NT2/D1 (cell line): Measurements from ENCODE around the gene FOXP4.

Experiments
- DNase-seq: peaks from one replicate; pipeline ENCODE4 v3.0.0-alpha.2; 2011; ENCODE audit warnings: low read depth, low spot score
- H3K27me3 ChIP-seq: 2 replicates; pipeline ENCODE4 v1.6.0; 2011; ENCODE audit warnings: mild to moderate bottlenecking; ENCODE audit not compliant: insufficient read length, insufficient read depth
- H3K36me3 ChIP-seq: 2 replicates; pipeline ENCODE4 v1.6.1; 2011; ENCODE audit warnings: mild to moderate bottlenecking, low read length, mixed read lengths; ENCODE audit not compliant: insufficient read depth, insufficient read length
- H3K4me1 ChIP-seq: 2 replicates; pipeline ENCODE4 v1.5.1; 2011; ENCODE audit not compliant: insufficient read depth, insufficient read length
- H3K4me3 ChIP-seq: 2 replicates; pipeline ENCODE4 v1.5.1; 2011; ENCODE audit warnings: low read depth; ENCODE audit not compliant: insufficient read length
- H3K9ac ChIP-seq: 2 replicates; pipeline ENCODE4 v1.6.0; 2011; ENCODE audit warnings: low read depth; ENCODE audit not compliant: insufficient read length
- H3K9me3 ChIP-seq: 2 replicates; pipeline ENCODE4 v1.5.1; 2011; ENCODE audit warnings: mild to moderate bottlenecking, low read length; ENCODE audit not compliant: insufficient read depth
- SUZ12 ChIP-seq: IDR thresholded peaks from 2 replicates; pipeline ENCODE4 v1.6.1; 2011; ENCODE audit not compliant: insufficient read length, insufficient read depth; ENCODE audit errors: extremely low read depth
- YY1 ChIP-seq: IDR thresholded peaks from 2 replicates; pipeline ENCODE4 v1.6.1; 2011; ENCODE audit not compliant: insufficient read length, insufficient read depth
- ZNF274 ChIP-seq: IDR thresholded peaks from 2 replicates; pipeline ENCODE4 v1.6.1; 2011; ENCODE audit warnings: mild to moderate bottlenecking, low read depth, low read length

FOXP4 gene

DNA sequence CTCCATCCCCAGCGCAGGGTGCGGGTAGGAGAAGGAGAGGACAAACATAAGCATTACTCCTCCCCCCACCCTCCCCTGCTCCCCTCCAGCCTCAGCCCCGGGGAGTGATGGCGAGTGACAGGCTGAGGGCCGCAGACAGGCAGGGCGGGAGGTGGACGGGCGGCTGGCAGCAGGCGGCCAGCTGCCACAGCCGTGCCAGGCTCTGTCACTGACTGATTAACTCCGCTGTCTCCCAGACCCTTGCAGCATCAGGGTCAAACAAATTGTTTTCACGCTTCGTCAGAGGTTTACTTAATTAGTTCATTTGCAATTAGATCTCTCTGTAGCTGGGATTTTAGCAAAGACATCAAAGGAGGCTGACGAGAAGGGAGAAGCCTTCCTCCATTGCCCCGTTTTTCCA is 41.9 kb downstream of the FOXP4 start:
- Histone ChIP-seq H3K9ac (no peak overlapping the region), H3K27me3 (peaks cover 29% of the 10 kb centered on the region), H3K4me3 (no peak overlapping the region), H3K36me3 (peaks cover 23% of the 10 kb centered on the region), H3K9me3 (no peaks in the 10 kb centered on the region), H3K4me1 (peaks cover 19% of the 10 kb centered on the region)
- no peak for DNase-seq
- TF ChIP-seq YY1 = no peak
- no peak for TF ChIP-seq ZNF274
- no peak for TF ChIP-seq SUZ12

DNA sequence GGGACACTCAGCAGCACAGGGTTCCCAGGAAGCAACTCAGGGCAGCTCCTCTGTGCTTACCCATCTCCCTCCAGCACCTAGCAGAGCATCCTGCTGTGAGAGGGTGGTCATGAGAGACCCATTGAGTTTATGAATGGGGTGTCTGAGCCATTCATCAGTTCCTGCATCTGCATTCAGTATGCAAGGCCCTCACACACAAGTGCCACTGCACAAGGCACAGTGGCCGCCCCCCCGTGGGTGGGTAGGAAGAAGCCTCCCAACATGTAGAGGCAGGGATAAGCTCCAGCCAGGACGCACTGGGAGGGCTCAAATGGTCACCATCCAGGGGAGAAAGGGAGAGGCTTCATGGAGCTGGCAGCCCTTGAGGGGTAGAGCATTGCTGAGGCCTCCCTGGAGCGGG is 43.0 kb downstream of the FOXP4 start:
- no peak for DNase-seq
- TF ChIP-seq YY1 (no peak), SUZ12 (no peak), ZNF274 (no peak)
- H3K9me3 ChIP-seq = no peaks in the 10 kb centered on the region
- peaks cover 31% of the 10 kb centered on the region for H3K27me3 ChIP-seq
- peaks cover 23% of the 10 kb centered on the region for H3K36me3 ChIP-seq
- no peak overlapping the region for H3K4me3 ChIP-seq
- no peak overlapping the region for H3K9ac ChIP-seq
- peaks cover 19% of the 10 kb centered on the region for H3K4me1 ChIP-seq

GRCh38 chr6:41589636-41590622 is 43.7 kb downstream of the FOXP4 start:
- no peak overlapping the region for H3K9ac ChIP-seq
- DNase-seq = no peak
- no peaks in the 10 kb centered on the region for H3K9me3 ChIP-seq
- no peak for TF ChIP-seq ZNF274
- no peak overlapping the region for H3K4me3 ChIP-seq
- peaks cover 14% of the 10 kb centered on the region for H3K4me1 ChIP-seq
- H3K36me3 ChIP-seq = peaks cover 23% of the 10 kb centered on the region
- H3K27me3 ChIP-seq = peaks cover 31% of the 10 kb centered on the region

GRCh38 chr6:41591122-41591521 is 44.9 kb downstream of the FOXP4 start:
- no peak overlapping the region for H3K9ac ChIP-seq
- no peak for DNase-seq
- peaks cover 26% of the 10 kb centered on the region for H3K36me3 ChIP-seq
- TF ChIP-seq SUZ12 (no peak), ZNF274 (no peak), YY1 (no peak)
- no peak overlapping the region for H3K4me3 ChIP-seq
- peaks cover 9% of the 10 kb centered on the region for H3K4me1 ChIP-seq
- peaks cover 31% of the 10 kb centered on the region for H3K27me3 ChIP-seq
- H3K9me3 ChIP-seq = no peaks in the 10 kb centered on the region

DNA sequence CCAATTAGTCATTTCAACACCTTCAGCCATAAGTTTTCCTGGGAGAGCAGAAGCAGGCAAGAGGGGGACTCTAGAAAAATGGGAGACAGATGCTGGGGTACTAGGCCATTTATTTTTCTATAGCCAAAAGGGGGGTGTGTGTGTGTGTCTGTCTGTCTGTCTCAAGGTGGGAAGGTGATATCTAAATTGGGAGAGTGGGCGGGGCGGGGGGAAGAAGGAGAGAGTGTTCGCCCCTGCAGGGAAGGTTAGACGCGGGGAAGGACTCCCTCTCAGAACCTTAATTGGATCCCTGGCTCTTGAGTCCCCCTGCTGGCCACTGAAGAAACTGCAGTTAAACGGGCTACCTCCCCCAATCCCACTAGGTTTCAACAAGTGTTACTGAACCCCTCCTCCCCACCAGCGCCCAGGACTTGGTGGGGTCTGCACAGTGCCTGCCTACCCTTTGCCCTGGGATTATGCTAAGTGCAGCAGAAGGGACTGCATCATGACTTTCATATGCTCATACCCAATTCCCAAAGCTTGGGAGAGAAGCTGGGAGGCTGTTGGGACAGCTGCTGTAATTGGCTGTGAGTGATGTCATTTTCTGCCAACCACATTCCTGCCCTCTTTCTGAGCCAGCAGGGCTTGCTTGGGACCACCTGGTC is 45.8 kb downstream of the FOXP4 start:
- DNase-seq = peak; percentile 33

GRCh38 chr6:41593406-41593805 is 47.2 kb downstream of the FOXP4 start:
- H3K27me3 ChIP-seq = peaks cover 30% of the 10 kb centered on the region
- DNase-seq = no peak

More for the DNA sequence above, 45.8 kb downstream of the FOXP4 start:
- Histone ChIP-seq H3K9me3 (no peaks in the 10 kb centered on the region), H3K9ac (no peak overlapping the region), H3K4me3 (no peak overlapping the region), H3K36me3 (peaks cover 26% of the 10 kb centered on the region), H3K27me3 (peaks cover 31% of the 10 kb centered on the region), H3K4me1 (peaks cover 14% of the 10 kb centered on the region)
- TF ChIP-seq ZNF274 = no peak
- no peak for TF ChIP-seq YY1
- no peak for TF ChIP-seq SUZ12

GRCh38 chr6:41593839-41594238 is 47.7 kb downstream of the FOXP4 start:
- Histone ChIP-seq H3K9ac (no peak overlapping the region), H3K4me1 (peaks cover 12% of the 10 kb centered on the region), H3K36me3 (peaks cover 20% of the 10 kb centered on the region), H3K9me3 (no peaks in the 10 kb centered on the region), H3K4me3 (no peak overlapping the region), H3K27me3 (peaks cover 25% of the 10 kb centered on the region)
- DNase-seq = no peak
- TF ChIP-seq SUZ12 (no peak), YY1 (no peak), ZNF274 (no peak)

More at GRCh38 chr6:41593406-41593805, 47.2 kb downstream of the FOXP4 start:
- TF ChIP-seq ZNF274 (no peak), YY1 (no peak), SUZ12 (no peak)
- peaks cover 14% of the 10 kb centered on the region for H3K4me1 ChIP-seq
- peaks cover 23% of the 10 kb centered on the region for H3K36me3 ChIP-seq
- H3K4me3 ChIP-seq = no peak overlapping the region
- H3K9me3 ChIP-seq = no peaks in the 10 kb centered on the region
- H3K9ac ChIP-seq = no peak overlapping the region
